HepG2 (cell line): ENCODE measurements around the gene CREG1. TPM values are rescaled to one million over a fixed set of nuclear protein-coding genes. Genes with fewer than 3 reads are reported as not detected.
A peak's percentile ranks its signal among the peaks of the same experiment; 100 is the strongest.

Experiments used
- ATAC-seq: fragments of 200-7000 bp; cut with Tn5 transposase; 3 replicates; pipeline ENCODE4 v1.9.1; 2020; ENCODE audit warnings: mild to moderate bottlenecking, moderate library complexity
- Bru-seq: library from RNA; stranded (reverse); fragments of 400-500 nt; gene quantifications from one replicate; lab custom pipeline; 2021; lab: Mats Ljungman, UMichigan
- BruChase-seq, 2 experiments: library from RNA; stranded (reverse); fragments of 400-500 nt; gene quantifications; one replicate each; lab custom pipeline; 2021; lab: Mats Ljungman, UMichigan
- BruUV-seq: library from RNA; stranded (reverse); fragments of 400-500 nt; replicated peaks from 2 replicates; lab custom pipeline; 2021; lab: Mats Ljungman, UMichigan
- CTCF ChIA-PET: fragments of 300-600 bp; formaldehyde crosslinking; extraction: SDS; loops from one replicate; lab custom pipeline; 2021; ENCODE audit warnings: low total read pairs, inconsistent platforms, low intra/inter-chr PET ratio; lab: Yijun Ruan, JAX
- POLR2A ChIA-PET: fragments of 350-600 bp; sonication (Branson Sonifier 250); formaldehyde crosslinking; loops from one replicate; lab custom pipeline; 2020; ENCODE audit warnings: antibody characterized with exemption, inconsistent platforms; lab: Yijun Ruan, JAX
- DNase-seq: peaks from one replicate; pipeline ENCODE4 v3.0.0-alpha.2; 2015; ENCODE audit warnings: low spot score
- FAIRE-seq: peaks from 3 replicates; lab custom pipeline; 2011; peaks lifted over from hg19 to GRCh38; lab: Jason Lieb, UNC
- H2AFZ ChIP-seq: one replicate; pipeline ENCODE4 v1.6.1; 2011; ENCODE audit warnings: low read length, inconsistent platforms
- H3K27ac ChIP-seq: fragments of 300-600 bp; 3 replicates; pipeline ENCODE4 v1.8.0; 2011; ENCODE audit warnings: mixed run types, mild to moderate bottlenecking, mixed read lengths, low read length, inconsistent platforms; ENCODE audit not compliant: insufficient read depth; ENCODE audit errors: extremely low read length
- H3K27me3 ChIP-seq, 2 experiments: fragments of 200-600 bp in 1 of 2; 2 replicates in 1 of 2; 3 replicates in 1 of 2; pipeline versions ENCODE4 v1.6.0 to v1.8.0; 2011; ENCODE audit warnings: low read length in 2 of 2, mild to moderate bottlenecking in 2 of 2, moderate library complexity in 2 of 2, inconsistent platforms in 1 of 2; ENCODE audit not compliant: insufficient read depth in 2 of 2, control insufficient read depth in 1 of 2
- H3K36me3 ChIP-seq, 2 experiments: fragments of 200-600 bp in 1 of 2; replicated peaks in 1 of 2; 2 replicates in 1 of 2; 3 replicates in 1 of 2; pipeline versions ENCODE4 v1.5.1 to v1.8.0; 2011; ENCODE audit warnings: low read length in 2 of 2, inconsistent platforms in 1 of 2; ENCODE audit not compliant: insufficient read depth in 2 of 2, control insufficient read depth in 1 of 2
- H3K4me1 ChIP-seq: 2 replicates; pipeline ENCODE4 v1.5.1; 2012; ENCODE audit warnings: low read length, inconsistent platforms; ENCODE audit not compliant: insufficient read depth
- H3K4me2 ChIP-seq: 2 replicates; pipeline ENCODE4 v1.6.0; 2011; ENCODE audit warnings: low read depth, low read length, inconsistent platforms
- H3K4me3 ChIP-seq, 3 experiments: fragments of 200-600 bp in 1 of 3; sonication (generic), shearing (Covaris generic) in 1 of 3; replicated peaks in 1 of 3; 2 replicates each; pipeline ENCODE4 v1.5.1; 2011 to 2016; ENCODE audit warnings: low read length in 3 of 3, inconsistent platforms in 2 of 3, low read depth in 2 of 3, mild to moderate bottlenecking in 2 of 3, control low read depth in 1 of 3, mixed read lengths in 1 of 3; ENCODE audit not compliant: insufficient read depth in 1 of 3
- H3K79me2 ChIP-seq: one replicate; pipeline ENCODE4 v1.6.1; 2011; ENCODE audit warnings: low read length, inconsistent platforms; ENCODE audit not compliant: insufficient read depth
- H3K9ac ChIP-seq: 2 replicates; pipeline ENCODE4 v1.6.0; 2011; ENCODE audit warnings: mild to moderate bottlenecking, low read depth, low read length, inconsistent platforms; ENCODE audit not compliant: insufficient read depth
- H3K9me3 ChIP-seq: 2 replicates; pipeline ENCODE4 v1.5.1; 2012; ENCODE audit warnings: mild to moderate bottlenecking, low read length
- H4K20me1 ChIP-seq: 2 replicates; pipeline ENCODE4 v1.6.0; 2011; ENCODE audit warnings: inconsistent platforms, mild to moderate bottlenecking, low read length, moderate library complexity; ENCODE audit not compliant: insufficient read depth
- SMC3 ChIP-seq: IDR thresholded peaks from 2 replicates; pipeline ENCODE4 v1.6.1; 2011; ENCODE audit warnings: low read length, improper control_type of control experiment
- SP4 ChIP-seq: sonication (generic); formaldehyde crosslinking; IDR thresholded peaks from 2 replicates; pipeline ENCODE4 v1.8.1; 2023; ENCODE audit warnings: mild to moderate bottlenecking, missing genetic modification reagents
- TBP ChIP-seq: sonication (generic); formaldehyde crosslinking; IDR thresholded peaks from 2 replicates; pipeline ENCODE4 v1.5.0; 2020; ENCODE audit warnings: missing genetic modification reagents
- ZFP37 ChIP-seq: sonication (generic); formaldehyde crosslinking; IDR thresholded peaks from 2 replicates; pipeline ENCODE4 v1.4.0; 2020; ENCODE audit warnings: missing genetic modification reagents, borderline replicate concordance
- ZNF317 ChIP-seq: sonication (generic); formaldehyde crosslinking; IDR thresholded peaks from 2 replicates; pipeline ENCODE4 v1.5.0; 2020; ENCODE audit warnings: mild to moderate bottlenecking, missing genetic modification reagents
- ZNF33B ChIP-seq: sonication (generic); formaldehyde crosslinking; IDR thresholded peaks from 2 replicates; pipeline ENCODE4 v1.5.1; 2020; ENCODE audit warnings: mild to moderate bottlenecking, missing genetic modification reagents
- WGBS: methylation state at CpG from one replicate; pipeline ENCODE4 v1.1.6; 2017; ENCODE audit warnings: low lambda C conversion rate; 5-methylcytosine and 5-hydroxymethylcytosine counted together
- in situ Hi-C: cut with HindIII; loops from 2 replicates; pipeline ENCODE4 v1.10.0; 2017; ENCODE audit warnings: low pct_unique_long_range_greater_than_20kb; ENCODE audit not compliant: extremely low pct_ligation_motif_present
- intact Hi-C: fragments of 100-400 bp; cut with micrococcal nuclease; formaldehyde crosslinking; loops from one replicate; pipeline ENCODE4 v1.10.0; 2022; ENCODE audit not compliant: unreplicated experiment
- long read RNA-seq, 2 experiments: library from RNA in 1 of 2; library from polyadenylated mRNA in 1 of 2; stranded (forward) in 1 of 2; unstranded in 1 of 2; transcript quantifications; one replicate each; pipeline ENCODE4 v2.0.0, GENCODE V29; 2019 to 2022
- polyA minus RNA-seq, 3 experiments: library from RNA; depleted of rRNA, polyadenylated mRNA; stranded (reverse); fragments of >200 nt; gene quantifications; 2 replicates each; pipeline ENCODE4 v1.2.3, GENCODE V29; 2011; ENCODE audit warnings: low replicate concordance in 1 of 3
- polyA plus RNA-seq, 8 experiments: library from polyadenylated mRNA; depleted of rRNA in 3 of 8; stranded (reverse) in 7 of 8; unstranded in 1 of 8; fragments of >200 nt; fragmentation: Illumina TruSeq in 4 of 8; extraction: Trizol in 4 of 8; gene quantifications; 2 replicates each; pipeline versions ENCODE4 v1.2.1 to v1.2.3, GENCODE V29; 2011 to 2016; ENCODE audit warnings: low read depth in 4 of 8, missing spikeins in 1 of 8, mixed read lengths in 1 of 8; ENCODE audit not compliant: insufficient read depth in 1 of 8
- total RNA-seq, 5 experiments: library from RNA; depleted of rRNA; stranded (reverse); fragments of >200 nt; fragmentation: Illumina TruSeq; extraction: Trizol; gene quantifications; 2 replicates each; pipeline ENCODE4 v1.2.3, GENCODE V29; 2016; ENCODE audit warnings: low read depth in 1 of 5
- TF ChIP-seq, protein P1 (sequence below): IDR thresholded peaks from 2 replicates; pipeline ENCODE4 v1.6.1; 2016
- TF ChIP-seq, protein P2 (sequence below): sonication (generic); formaldehyde crosslinking; IDR thresholded peaks from 2 replicates; pipeline ENCODE4 v1.5.0; 2020; ENCODE audit warnings: mild to moderate bottlenecking, missing genetic modification reagents, borderline replicate concordance

The CREG1 gene
- 19.1 and 31.3 TPM in 2 replicates for total RNA-seq (2016; rRNA removed; fragmentation: Illumina TruSeq; extraction: Trizol)
- 6.3 and 7.1 TPM in 2 replicates for total RNA-seq (2016; cell fraction: cytosol; rRNA removed; fragmentation: Illumina TruSeq; extraction: Trizol; ENCODE audit: low read depth)
- total RNA-seq (2016; cell fraction: insoluble cytoplasmic fraction; rRNA removed; fragmentation: Illumina TruSeq; extraction: Trizol), result 20.2 and 31.0 TPM in 2 replicates
- total RNA-seq (2016; cell fraction: membrane; rRNA removed; fragmentation: Illumina TruSeq; extraction: Trizol), result 17.5 and 18.6 TPM in 2 replicates
- 27.1 and 29.2 TPM in 2 replicates for total RNA-seq (2016; cell fraction: nucleus; rRNA removed; fragmentation: Illumina TruSeq; extraction: Trizol)
- 26.9 and 33.5 TPM in 2 replicates for polyA plus RNA-seq (2011; rRNA removed)
- 20.8 and 24.3 TPM in 2 replicates for polyA plus RNA-seq (2011; cell fraction: cytosol; rRNA removed)
- 9.6 and 10.2 TPM in 2 replicates for polyA plus RNA-seq (2011; cell fraction: nucleus; rRNA removed)
- polyA plus RNA-seq (2012), result 14.5 and 19.5 TPM in 2 replicates
- polyA plus RNA-seq (2016; cell fraction: cytosol; fragmentation: Illumina TruSeq; extraction: Trizol; ENCODE audit: low read depth), result 8.7 and 10.1 TPM in 2 replicates
- 22.2 and 23.8 TPM in 2 replicates for polyA plus RNA-seq (2016; cell fraction: insoluble cytoplasmic fraction; fragmentation: Illumina TruSeq; extraction: Trizol; ENCODE audit: low read depth)
- 17.6 and 19.0 TPM in 2 replicates for polyA plus RNA-seq (2016; cell fraction: membrane; fragmentation: Illumina TruSeq; extraction: Trizol; ENCODE audit: low read depth)
- polyA plus RNA-seq (2016; cell fraction: nucleus; fragmentation: Illumina TruSeq; extraction: Trizol; ENCODE audit: insufficient read depth, low read depth), result 45.6 and 48.0 TPM in 2 replicates
- 8.0 and 38.3 TPM in 2 replicates for polyA minus RNA-seq (2011; rRNA and poly(A)+ RNA removed; ENCODE audit: low replicate concordance)
- 12.8 and 13.4 TPM in 2 replicates for polyA minus RNA-seq (2011; cell fraction: cytosol; rRNA and poly(A)+ RNA removed)
- polyA minus RNA-seq (2011; cell fraction: nucleus; rRNA and poly(A)+ RNA removed), result 7.5 and 7.6 TPM in 2 replicates
- Bru-seq, nascent RNA, result percentile 53 among the genes with signal in this experiment
- BruChase-seq, experiment 1, labeled RNA remaining after a 6-hour chase, result percentile 67 among the genes with signal in this experiment
- BruChase-seq, experiment 2, labeled RNA remaining after a 2-hour chase, result percentile 52 among the genes with signal in this experiment
- long read RNA-seq, experiment 1, transcript CREG1-201 (4 exons, 1,974 nt), result major isoform, 73 of 78 reads
- long read RNA-seq, experiment 1, partial matches to known transcripts, result 1 of 78 reads
- long read RNA-seq, experiment 1, other reads (novel, unspliced or antisense), result 4 of 78 reads
- long read RNA-seq, experiment 2, transcript CREG1-201 (4 exons, 1,974 nt), result major isoform, 42 of 71 reads
- long read RNA-seq, experiment 2, partial matches to known transcripts, result 23 of 71 reads
- long read RNA-seq, experiment 2, other reads (novel, unspliced or antisense), result 6 of 71 reads

DNA sequence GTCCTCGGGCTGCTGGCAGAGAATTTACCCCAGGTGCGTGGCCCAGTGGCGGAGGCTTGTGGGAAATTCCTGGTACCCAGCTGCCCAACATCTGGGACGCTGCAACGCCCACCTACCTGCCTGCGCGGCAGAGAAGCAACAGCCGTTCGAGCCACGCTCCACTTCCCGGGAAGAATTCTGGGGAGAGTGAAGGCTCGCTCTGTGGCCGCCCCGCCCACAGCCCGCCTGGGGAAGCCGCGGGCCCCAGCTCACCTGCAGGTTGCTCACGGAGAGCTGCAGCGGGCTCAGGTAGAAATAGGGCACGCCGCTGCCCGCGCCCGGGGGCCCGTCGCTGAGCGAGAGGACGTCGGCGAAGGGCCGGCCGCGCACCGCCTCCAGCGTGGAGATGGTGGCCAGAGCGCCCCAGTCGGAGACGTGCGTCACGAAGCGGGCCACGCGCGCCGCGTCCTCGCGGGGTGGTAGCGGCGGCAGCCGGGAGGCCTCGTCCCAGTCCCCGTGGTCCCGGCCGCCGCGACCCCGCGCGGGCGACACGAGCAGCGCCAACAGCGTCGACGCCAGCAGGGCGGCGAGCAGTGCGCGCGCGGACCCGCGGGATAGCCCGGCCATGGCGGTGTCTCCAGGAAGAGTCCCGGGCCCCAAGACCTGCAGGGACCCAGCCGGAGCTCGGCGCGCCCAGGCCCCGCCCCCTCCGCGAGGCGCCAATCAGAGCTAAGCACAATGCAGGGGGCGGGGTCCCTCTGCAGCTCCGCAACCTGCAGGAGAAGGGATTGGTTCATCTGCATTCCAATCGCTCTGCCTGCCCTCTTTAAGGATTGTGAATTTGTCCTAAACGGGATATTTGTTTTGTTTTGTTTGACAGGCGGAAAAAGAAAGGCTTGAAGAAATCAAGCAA is at the start of gene CREG1:
Gene CREG1 (minus strand): TSS at position 627 of the 892 bp plus-strand sequence.
- Histone ChIP-seq H3K9ac (peak within 1 kb of the TSS; percentile 52), H3K9me3 (no peaks in the 10 kb centered on the region), H4K20me1 (no peaks in the 10 kb centered on the region), H3K27ac (no peak within 1 kb of the TSS), H3K79me2 (no peaks in the 10 kb centered on the region), H3K27me3 (peaks cover 0 to 4% of the 10 kb centered on the region in 2 experiments; a peak in 1 of 5 replicates), H3K4me3 (peak within 1 kb of the TSS; percentile 57 to 72 (median 58)), H3K36me3 (no peaks in the 10 kb centered on the region), H2AFZ (peak within 1 kb of the TSS; percentile 74), H3K4me2 (peak within 1 kb of the TSS; percentile 88), H3K4me1 (peaks cover 7% of the 10 kb centered on the region)
- in situ Hi-C loops (no loop called here), intact Hi-C loops (no loop called here)
- BruUV-seq, result no TSS peak
- FAIRE-seq, result peak; percentile 65
- ChIA-PET POLR2A (interaction anchor here (0.5 to 1.4 kb wide), 11 partner anchors 9 to 714 kb away, joined by 3 to 10 read pairs (median 6); partner anchors contain the start of genes DCAF6, MPC2, POGK and POU2F1), CTCF (no interaction called here)
- ATAC-seq, result peak; percentile 100
- peak; percentile 88 for DNase-seq
- WGBS, result 7% methylated on average over 9 of the region's 90 CpGs
- no peak for TF ChIP-seq SMC3
- TF ChIP-seq ZFP37 (CRISPR knock-in tag), result no peak
- TF ChIP-seq, protein P1, sequence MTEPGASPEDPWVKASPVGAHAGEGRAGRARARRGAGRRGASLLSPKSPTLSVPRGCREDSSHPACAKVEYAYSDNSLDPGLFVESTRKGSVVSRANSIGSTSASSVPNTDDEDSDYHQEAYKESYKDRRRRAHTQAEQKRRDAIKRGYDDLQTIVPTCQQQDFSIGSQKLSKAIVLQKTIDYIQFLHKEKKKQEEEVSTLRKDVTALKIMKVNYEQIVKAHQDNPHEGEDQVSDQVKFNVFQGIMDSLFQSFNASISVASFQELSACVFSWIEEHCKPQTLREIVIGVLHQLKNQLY (CRISPR knock-in tag), result no peak
- no peak for TF ChIP-seq ZNF317 (CRISPR knock-in tag)
- no peak for TF ChIP-seq ZNF33B (CRISPR knock-in tag)
- peak; percentile 79 for TF ChIP-seq SP4 (CRISPR knock-in tag)
- TF ChIP-seq TBP (CRISPR knock-in tag), result no peak
- TF ChIP-seq, protein P2, sequence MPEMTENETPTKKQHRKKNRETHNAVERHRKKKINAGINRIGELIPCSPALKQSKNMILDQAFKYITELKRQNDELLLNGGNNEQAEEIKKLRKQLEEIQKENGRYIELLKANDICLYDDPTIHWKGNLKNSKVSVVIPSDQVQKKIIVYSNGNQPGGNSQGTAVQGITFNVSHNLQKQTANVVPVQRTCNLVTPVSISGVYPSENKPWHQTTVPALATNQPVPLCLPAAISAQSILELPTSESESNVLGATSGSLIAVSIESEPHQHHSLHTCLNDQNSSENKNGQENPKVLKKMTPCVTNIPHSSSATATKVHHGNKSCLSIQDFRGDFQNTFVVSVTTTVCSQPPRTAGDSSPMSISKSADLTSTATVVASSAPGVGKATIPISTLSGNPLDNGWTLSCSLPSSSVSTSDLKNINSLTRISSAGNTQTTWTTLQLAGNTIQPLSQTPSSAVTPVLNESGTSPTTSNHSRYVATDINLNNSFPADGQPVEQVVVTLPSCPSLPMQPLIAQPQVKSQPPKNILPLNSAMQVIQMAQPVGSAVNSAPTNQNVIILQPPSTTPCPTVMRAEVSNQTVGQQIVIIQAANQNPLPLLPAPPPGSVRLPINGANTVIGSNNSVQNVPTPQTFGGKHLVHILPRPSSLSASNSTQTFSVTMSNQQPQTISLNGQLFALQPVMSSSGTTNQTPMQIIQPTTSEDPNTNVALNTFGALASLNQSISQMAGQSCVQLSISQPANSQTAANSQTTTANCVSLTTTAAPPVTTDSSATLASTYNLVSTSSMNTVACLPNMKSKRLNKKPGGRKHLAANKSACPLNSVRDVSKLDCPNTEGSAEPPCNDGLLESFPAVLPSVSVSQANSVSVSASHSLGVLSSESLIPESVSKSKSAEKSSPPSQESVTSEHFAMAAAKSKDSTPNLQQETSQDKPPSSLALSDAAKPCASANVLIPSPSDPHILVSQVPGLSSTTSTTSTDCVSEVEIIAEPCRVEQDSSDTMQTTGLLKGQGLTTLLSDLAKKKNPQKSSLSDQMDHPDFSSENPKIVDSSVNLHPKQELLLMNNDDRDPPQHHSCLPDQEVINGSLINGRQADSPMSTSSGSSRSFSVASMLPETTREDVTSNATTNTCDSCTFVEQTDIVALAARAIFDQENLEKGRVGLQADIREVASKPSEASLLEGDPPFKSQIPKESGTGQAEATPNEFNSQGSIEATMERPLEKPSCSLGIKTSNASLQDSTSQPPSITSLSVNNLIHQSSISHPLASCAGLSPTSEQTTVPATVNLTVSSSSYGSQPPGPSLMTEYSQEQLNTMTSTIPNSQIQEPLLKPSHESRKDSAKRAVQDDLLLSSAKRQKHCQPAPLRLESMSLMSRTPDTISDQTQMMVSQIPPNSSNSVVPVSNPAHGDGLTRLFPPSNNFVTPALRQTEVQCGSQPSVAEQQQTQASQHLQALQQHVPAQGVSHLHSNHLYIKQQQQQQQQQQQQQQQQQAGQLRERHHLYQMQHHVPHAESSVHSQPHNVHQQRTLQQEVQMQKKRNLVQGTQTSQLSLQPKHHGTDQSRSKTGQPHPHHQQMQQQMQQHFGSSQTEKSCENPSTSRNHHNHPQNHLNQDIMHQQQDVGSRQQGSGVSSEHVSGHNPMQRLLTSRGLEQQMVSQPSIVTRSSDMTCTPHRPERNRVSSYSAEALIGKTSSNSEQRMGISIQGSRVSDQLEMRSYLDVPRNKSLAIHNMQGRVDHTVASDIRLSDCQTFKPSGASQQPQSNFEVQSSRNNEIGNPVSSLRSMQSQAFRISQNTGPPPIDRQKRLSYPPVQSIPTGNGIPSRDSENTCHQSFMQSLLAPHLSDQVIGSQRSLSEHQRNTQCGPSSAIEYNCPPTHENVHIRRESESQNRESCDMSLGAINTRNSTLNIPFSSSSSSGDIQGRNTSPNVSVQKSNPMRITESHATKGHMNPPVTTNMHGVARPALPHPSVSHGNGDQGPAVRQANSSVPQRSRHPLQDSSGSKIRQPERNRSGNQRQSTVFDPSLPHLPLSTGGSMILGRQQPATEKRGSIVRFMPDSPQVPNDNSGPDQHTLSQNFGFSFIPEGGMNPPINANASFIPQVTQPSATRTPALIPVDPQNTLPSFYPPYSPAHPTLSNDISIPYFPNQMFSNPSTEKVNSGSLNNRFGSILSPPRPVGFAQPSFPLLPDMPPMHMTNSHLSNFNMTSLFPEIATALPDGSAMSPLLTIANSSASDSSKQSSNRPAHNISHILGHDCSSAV (CRISPR knock-in tag), result no peak
